Measurements from ENCODE around the gene LDLRAD4.

Gene LDLRAD4

GRCh38 chr18:13202571-13202970 lies 16.0 kb upstream of the LDLRAD4 start:
- no peak for DNase-seq (ENCODE audit: low spot score)

GRCh38 chr18:13206301-13206700 lies 12.3 kb upstream of the LDLRAD4 start:
- no peak for DNase-seq (ENCODE audit: low spot score)

DNA sequence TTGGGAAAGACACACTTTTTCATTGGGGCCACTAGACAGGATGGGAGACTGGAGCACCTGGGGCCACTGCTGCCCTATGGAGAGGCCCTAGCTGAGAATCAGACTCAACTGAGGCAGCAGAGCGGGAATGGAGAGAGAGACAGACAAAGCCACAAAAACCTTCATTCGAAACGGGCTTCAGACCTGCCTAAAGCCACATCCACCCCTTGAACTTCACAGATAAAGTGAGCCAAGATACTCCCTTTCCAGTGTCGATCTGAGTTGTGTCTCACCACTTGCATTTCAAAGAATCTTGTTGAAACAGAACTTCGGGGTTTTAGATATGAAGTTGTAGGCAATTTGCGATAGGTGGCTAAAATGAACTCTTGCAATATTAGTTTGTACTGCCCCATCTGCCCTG lies 11.3 kb upstream of the LDLRAD4 start:
- no peak for DNase-seq (ENCODE audit: low spot score)

- no peak for DNase-seq (ENCODE audit: low spot score)
These were observed 7.0 kb upstream of the LDLRAD4 start for GRCh38 chr18:13211534-13211933.

DNA sequence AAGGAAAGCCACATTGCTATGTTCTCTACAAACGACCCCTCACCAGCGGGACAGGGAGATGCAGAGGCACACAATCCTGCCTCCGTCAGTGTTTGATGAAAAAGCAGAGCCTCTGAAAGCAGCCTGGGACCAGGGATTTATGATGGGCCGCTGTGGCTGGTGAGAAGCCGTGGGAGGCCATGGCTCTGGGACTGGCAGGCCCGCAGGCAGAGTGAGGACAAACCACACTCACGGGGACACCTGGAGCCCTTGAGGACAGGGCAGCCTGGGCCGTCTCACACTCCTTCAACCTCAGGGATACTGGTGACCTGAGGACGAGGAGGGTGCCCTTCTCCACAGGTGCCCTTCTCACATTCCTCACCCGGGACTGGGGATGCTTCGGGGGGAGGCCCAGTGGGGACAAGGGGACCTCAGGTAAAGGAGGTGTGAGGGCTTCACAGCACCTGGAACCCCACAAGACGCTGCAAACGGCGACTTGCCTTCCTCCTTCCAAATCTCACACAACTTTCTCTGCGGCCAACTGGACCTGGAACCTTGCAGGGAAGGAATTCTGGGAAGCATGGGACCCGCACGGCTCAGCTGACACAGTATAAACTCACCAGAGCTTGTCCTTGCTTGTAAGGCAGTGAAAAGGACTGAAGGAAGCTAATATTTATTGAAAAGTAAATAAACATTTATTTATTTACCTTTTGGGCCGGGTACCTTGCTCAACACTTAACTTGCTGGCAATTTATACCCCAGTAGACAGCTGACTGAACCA lies 5.3 kb upstream of the LDLRAD4 start:
- DNase-seq (ENCODE audit: low spot score), result no peak

DNA sequence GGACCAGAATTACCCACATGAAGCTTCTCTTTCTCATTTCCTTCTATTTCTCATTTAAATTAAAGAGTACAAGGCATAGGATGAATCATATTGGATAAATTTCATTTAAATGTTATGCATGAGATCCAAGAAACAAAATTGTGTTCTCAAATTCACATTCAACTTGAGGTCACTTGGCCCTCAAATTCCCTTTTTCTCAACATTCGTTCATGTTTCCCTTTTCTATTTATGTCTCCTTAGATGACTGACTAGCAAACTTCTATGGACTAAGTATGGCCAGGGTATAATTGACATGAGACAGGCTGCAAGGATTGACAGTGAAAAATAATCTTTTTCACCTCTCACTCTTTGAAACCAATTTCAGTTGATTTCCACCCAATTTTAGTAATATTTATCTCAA lies 4.0 kb upstream of the LDLRAD4 start:
- DNase-seq (ENCODE audit: low spot score), result no peak

GRCh38 chr18:13216092-13216582 lies 2.4 kb upstream of the LDLRAD4 start:
- peak; percentile 96 for DNase-seq (ENCODE audit: low spot score)

GRCh38 chr18:13216711-13217465 lies 1.7 kb upstream of the LDLRAD4 start:
- no peak for DNase-seq (ENCODE audit: low spot score)

- DNase-seq (ENCODE audit: low spot score), result peak; percentile 72
These were observed 1.0 kb upstream of the LDLRAD4 start for GRCh38 chr18:13217466-13217961.

DNA sequence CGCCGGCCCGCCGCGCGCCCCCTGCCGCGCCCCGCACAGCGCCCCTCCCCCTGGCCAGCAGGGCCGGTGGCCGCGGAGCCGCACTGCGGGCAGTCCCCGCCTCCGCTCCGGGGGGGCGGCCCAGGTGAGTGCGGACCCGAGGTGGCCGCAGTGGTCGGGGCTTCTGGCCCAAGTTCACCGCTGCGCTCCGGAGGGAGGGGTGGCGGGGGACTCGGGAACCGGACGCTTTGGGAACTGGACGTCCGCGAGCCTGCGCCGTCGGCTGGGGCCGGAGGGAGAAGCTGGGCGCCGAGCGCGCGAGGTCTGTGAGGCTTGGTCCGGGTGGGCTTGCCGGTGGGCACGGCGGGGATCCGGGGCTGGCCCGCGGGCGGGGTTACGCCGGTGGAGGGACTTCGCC lies 591 bp upstream of the LDLRAD4 start:
- no peak for DNase-seq (ENCODE audit: low spot score)

DNA sequence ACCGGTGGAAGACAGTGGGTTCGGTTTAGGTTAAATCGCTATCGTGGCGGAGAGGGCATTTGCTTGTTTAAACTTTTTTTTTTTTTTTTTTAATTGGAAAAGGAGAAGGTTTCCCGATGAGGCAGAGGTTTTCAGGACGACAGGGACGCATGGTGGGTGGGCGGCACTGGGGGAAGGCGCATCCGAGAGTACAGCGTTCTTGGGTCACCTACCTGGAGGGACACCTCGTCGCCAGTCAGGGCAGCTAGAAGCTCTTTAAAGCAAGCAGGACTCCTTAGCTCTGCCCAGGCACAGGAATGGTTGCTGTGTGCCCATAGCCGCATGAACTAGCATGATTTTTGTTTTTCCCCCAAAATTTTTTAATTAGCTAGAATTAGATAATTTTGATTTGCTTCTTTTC lies 437 bp downstream of the LDLRAD4 start:
- no peak for DNase-seq (ENCODE audit: low spot score)

DNA sequence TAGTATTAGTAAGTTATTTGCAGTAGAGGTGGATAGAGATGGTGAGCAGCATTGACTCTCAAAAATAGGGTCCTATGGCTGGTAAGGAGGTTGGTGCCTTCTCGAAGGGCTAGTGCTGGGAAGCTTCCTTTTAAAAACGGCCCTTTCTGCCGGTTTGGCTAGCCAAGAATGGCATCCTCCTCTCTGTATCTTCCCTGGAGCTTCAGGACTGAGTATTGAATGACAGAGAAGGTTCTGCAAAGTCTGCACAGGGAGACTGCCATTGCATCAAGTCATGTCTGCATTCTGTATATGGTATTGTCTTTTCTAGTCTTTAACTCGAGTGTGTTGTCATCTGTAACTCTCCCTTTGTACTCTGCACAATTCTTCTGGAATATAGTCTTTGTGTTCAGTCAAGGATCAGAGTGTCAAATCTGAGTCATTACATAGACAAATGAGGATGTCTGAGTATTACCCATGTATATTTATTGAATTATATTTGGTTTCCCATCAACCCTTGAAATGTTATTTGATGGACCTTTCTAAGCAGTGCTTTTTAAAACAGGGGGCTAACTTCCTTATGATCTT lies 1.1 kb downstream of the LDLRAD4 start:
- no peak for DNase-seq (ENCODE audit: low spot score)

DNA sequence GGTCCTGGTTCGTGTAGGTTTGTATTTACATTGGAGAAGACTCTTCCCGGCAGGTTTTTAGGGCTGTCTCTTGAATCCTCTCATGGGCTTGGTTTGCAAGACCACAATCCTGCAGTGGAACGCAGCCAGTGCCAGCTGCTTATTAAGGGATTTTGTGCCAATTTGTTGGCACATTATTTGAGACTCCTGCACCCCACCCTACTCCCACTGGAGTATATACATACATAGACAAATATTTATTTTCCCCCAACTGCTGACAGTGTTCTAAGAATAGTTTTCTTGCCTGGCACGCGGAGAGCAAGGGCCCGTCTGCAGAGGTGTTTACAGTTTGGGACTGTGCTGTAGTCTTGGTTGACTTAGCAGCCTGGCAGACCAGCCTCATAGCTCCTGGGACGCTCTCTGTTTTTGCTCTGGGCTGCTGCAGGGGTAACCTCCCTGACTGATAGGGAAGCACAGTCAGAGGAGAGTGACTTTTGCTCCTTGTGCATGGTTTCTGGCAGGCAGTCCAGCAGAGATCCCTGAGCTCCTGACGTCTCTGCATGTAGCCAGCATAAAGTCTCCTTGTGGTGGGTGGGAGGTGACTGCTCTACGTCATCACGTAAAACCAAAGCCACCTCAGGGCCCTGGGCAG lies 1.9 kb downstream of the LDLRAD4 start:
- DNase-seq (ENCODE audit: low spot score), result peak; percentile 19

- peak; percentile 67 for DNase-seq (ENCODE audit: low spot score)
These were observed 3.6 kb downstream of the LDLRAD4 start for GRCh38 chr18:13221869-13222855.

DNA sequence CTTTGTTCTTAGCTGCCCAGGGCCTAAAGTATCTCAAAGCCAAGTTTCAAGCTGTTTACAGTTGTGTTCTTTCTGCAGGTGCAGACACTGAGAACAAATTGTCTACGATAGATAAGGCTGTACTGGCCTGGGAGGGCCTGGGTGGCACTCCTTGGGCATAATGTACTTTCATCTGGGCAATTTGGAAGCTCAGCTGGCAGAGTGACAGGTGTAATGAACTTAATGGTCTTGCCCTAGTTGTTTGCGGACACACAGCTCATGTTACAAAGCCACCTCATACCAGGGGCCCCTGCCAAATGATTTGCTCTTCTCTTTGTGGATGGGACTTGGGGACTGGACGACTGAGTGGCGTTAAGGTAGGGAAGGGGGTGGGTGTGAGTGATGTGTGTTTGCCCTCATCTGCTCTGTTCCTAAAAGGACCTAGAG lies 4.3 kb downstream of the LDLRAD4 start:
- no peak for DNase-seq (ENCODE audit: low spot score)

- DNase-seq (ENCODE audit: low spot score), result no peak
These were observed 5.0 kb downstream of the LDLRAD4 start for GRCh38 chr18:13223311-13224143.

GRCh38 chr18:13225261-13225660 lies 6.7 kb downstream of the LDLRAD4 start:
- DNase-seq (ENCODE audit: low spot score), result no peak

DNA sequence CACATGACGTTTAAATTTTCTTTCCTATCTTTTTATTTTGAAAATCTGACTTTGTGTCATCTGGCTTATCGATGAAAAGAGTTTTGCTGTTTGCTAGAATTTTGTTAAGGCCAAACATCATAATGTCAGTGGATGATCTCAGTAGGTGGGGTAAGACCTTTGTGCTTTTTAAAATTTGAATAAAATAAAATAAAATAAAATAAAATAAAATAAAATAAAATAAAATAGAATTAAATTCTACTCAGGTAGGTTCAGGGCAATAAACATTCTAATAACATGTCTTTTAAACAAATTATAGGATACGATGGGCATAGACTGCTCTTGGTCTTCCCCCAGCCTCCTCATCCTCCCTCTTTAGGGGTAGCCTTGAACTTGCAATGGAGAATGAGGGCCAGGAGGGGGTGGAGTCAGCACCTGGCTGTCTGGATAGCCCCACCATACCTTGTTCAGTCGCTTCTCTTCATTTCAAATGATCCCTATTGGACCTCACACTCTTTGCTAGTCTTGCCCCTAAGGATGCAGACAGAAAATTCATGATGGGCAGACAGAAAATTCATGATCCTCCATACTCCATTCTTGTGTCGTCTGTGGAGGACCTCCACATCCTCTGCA lies 8.1 kb downstream of the LDLRAD4 start:
- DNase-seq (ENCODE audit: low spot score), result no peak

DNA sequence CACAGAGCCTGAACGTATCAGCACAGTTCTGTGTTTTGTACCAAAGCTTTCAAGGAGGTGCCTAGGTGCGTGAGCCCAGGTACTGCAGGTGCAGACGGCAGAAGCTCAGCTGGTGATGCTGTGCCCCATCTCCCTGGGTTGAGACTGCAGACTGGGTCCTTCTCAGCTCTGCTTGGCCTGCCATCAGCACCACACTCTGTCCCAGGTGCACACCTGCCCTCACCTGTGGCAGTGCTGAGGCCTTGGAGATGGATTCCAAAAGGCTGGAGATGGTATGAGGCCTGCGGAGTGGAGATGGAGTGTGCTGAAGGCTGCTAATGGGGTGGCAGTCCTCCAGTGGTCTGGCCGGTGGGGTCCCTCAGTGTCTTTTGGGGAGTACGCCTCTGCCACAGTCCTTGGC lies 9.3 kb downstream of the LDLRAD4 start:
- DNase-seq (ENCODE audit: low spot score), result no peak
